ENCODE data around the gene KCNJ16.

- TF ChIP-seq CTCF (IDR thresholded peaks at IDR 0.05; ENCODE audit: low read depth, low read length, poor library complexity, severe bottlenecking): no peak
- no peak for TF ChIP-seq EZH2phosphoT487 (IDR thresholded peaks at IDR 0.05; ENCODE audit: borderline replicate concordance, low read length)
Observed at GRCh38 chr17:70096861-70097260, 21.8 kb downstream of the KCNJ16 start.
